Upper lobe of left lung (tissue), 4 donors: ENCODE data around the gene LOXL4.
A peak's percentile ranks its signal among the peaks of the same experiment; 100 is the strongest.

Experiments used
- CTCF ChIP-seq, 6 experiments: fragments of 450-650 bp in 4 of 6; fragments of 200-600 bp in 2 of 6; sonication (generic) in 2 of 6; IDR thresholded peaks; one replicate each; pipeline ENCODE4 v1.5.1; 2016 to 2019; ENCODE audit warnings: antibody characterized with exemption in 6 of 6
- POLR2A ChIP-seq, 4 donors: fragments of 450-650 bp; IDR thresholded peaks; one replicate each; pipeline ENCODE4 v1.5.1; 2016 to 2017; ENCODE audit warnings: antibody characterized with exemption in 4 of 4, mild to moderate bottlenecking in 2 of 4

- TF ChIP-seq CTCF (IDR thresholded peaks at IDR 0.05) (peak; percentile 30 to 63 (median 45)), POLR2A (IDR thresholded peaks at IDR 0.05) (no peak)
Measured at GRCh38 chr10:98262571-98262970, 5.4 kb downstream of the LOXL4 start.
